Muscle layer of duodenum (tissue), 2 donors: Measurements from ENCODE around the gene ROPN1L.
A peak's percentile ranks its signal among the peaks of the same experiment; 100 is the strongest.

Source experiments
- H3K27ac ChIP-seq: one replicate; pipeline ENCODE4 v1.7.0; 2013; ENCODE audit warnings: mild to moderate bottlenecking, low read length
- H3K27me3 ChIP-seq: one replicate; pipeline ENCODE4 v1.7.0; 2013; ENCODE audit warnings: low read depth, mild to moderate bottlenecking, control low read depth, low read length
- H3K36me3 ChIP-seq, 2 donors: one replicate each; pipeline ENCODE4 v1.7.0; 2013; ENCODE audit warnings: low read length in 2 of 2, control low read depth in 1 of 2, mild to moderate bottlenecking in 1 of 2; ENCODE audit not compliant: insufficient read depth in 2 of 2, control insufficient read depth in 1 of 2
- H3K4me1 ChIP-seq, 2 donors: one replicate each; pipeline ENCODE4 v1.7.0; 2013; ENCODE audit warnings: low read length in 2 of 2, mild to moderate bottlenecking in 2 of 2, control low read depth in 1 of 2, moderate library complexity in 1 of 2; ENCODE audit not compliant: insufficient read depth in 2 of 2, control insufficient read depth in 1 of 2
- H3K4me3 ChIP-seq, 2 donors: one replicate each; pipeline ENCODE4 v1.7.0; 2013; ENCODE audit warnings: low read length in 2 of 2, low read depth in 1 of 2, mild to moderate bottlenecking in 1 of 2
- H3K9me3 ChIP-seq, 2 donors: one replicate each; pipeline ENCODE4 v1.7.0; 2013; ENCODE audit warnings: low read length in 2 of 2, control low read depth in 1 of 2, mild to moderate bottlenecking in 1 of 2; ENCODE audit not compliant: control insufficient read depth in 1 of 2
- donor health status: healthy.

The ROPN1L gene

DNA sequence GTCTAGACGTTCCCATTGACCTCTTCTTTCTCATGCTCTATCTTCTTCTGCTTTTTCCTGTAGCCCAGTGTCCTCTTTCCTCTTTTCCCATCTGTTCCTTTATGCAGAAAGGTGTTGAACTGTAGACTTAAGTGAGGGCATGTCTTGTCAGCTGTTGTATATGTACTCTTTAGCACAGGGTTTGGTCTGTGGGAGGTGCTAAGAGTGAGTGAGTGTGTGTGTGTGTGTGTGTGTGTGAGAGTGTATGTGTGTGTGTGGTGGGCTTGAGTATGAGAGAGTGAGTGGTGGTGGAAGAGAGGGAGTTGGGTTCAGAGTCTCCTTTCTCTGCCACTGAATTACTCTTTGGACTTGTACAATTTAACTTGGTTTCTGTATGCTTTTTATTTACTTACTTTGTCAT lies 10.3 kb upstream of the ROPN1L start:
- H3K36me3 ChIP-seq = peaks cover 58 to 71% of the 10 kb centered on the region in 2 donors
- H3K4me1 ChIP-seq = no peaks in the 10 kb centered on the region
- no peaks in the 10 kb centered on the region for H3K27me3 ChIP-seq
- H3K27ac ChIP-seq = no peak overlapping the region
- H3K9me3 ChIP-seq = no peaks in the 10 kb centered on the region
- no peak overlapping the region for H3K4me3 ChIP-seq

DNA sequence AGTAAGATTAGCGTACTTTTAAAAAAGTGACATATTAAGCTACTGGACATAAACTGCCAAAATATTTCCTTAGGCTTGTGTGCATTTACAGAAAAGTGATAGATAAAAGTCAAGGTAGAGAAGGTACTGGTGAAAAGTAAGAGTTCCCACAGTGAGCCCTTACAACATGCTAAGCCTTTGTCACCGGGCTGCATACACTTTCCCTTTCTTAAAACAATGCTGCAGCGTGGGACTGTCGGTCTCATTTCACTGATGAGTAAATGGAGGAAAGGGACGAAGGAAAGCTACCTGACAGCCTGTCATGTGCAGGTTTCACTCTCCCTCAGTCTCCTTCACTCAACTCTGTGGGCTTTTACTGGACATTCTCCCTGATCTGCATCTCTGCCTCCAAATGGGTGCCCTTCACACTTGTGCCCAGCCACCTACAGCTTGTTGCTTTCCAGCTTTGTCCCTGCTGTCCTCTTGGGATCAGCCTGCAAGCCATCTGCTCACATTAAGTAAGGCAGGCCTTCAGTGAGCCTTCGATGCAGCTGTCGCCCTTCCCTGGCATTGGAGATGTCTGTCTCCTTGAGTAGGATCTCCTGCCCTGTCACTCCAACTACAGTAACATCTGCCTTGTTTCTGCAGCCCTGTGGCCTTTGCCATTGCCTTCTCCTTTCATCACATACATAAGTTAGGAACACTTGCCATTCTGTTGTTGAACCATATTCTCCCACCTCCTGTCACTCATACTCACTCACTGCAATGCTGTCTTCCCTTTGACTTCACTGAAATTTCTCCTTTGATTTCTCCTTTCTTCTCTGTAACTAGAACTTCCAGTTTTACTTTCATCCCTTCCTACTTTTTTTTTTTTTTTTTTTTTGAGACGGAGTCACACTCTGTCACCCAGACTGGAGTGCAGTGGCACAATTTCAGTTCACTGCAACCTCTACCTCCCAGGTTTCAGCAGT lies 9.3 kb upstream of the ROPN1L start:
- Histone ChIP-seq H3K9me3 (no peaks in the 10 kb centered on the region), H3K4me3 (no peak overlapping the region), H3K27ac (no peak overlapping the region), H3K36me3 (peaks cover 49 to 62% of the 10 kb centered on the region in 2 donors), H3K27me3 (no peaks in the 10 kb centered on the region), H3K4me1 (no peaks in the 10 kb centered on the region)

DNA sequence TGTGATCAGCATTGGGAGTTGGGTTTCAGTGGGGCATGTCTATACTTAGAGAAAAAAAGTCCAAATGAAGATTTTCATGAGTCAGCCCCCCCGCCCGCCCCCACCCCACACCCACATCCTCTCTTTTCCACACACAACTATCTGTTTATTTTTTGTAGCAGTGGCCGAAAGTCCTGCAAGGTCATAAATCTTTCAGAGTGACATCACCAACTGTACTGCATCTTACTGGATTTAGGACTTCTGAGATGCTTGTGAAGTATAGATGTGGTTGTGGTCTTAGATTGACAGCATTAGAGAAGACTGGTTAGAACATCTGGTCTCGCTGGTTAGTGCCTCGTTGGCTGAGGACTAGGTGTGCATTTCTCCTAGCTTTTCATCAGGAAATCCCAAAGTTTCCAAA lies 7.3 kb upstream of the ROPN1L start:
- Histone ChIP-seq H3K9me3 (no peaks in the 10 kb centered on the region), H3K27ac (no peak overlapping the region), H3K4me1 (no peaks in the 10 kb centered on the region), H3K4me3 (no peak overlapping the region), H3K27me3 (no peaks in the 10 kb centered on the region), H3K36me3 (peaks cover 44 to 46% of the 10 kb centered on the region in 2 donors)

- Histone ChIP-seq H3K4me1 (peaks cover 6 to 11% of the 10 kb centered on the region in 2 donors), H3K4me3 (no peak overlapping the region), H3K36me3 (peaks cover 8 to 9% of the 10 kb centered on the region in 2 donors), H3K9me3 (no peaks in the 10 kb centered on the region), H3K27me3 (no peaks in the 10 kb centered on the region), H3K27ac (no peak overlapping the region)
These were observed 3.4 kb upstream of the ROPN1L start for GRCh38 chr5:10438301-10438700.

GRCh38 chr5:10439692-10440091 lies 2.0 kb upstream of the ROPN1L start:
- no peaks in the 10 kb centered on the region for H3K27me3 ChIP-seq
- no peaks in the 10 kb centered on the region for H3K36me3 ChIP-seq
- H3K4me1 ChIP-seq = peaks cover 6 to 11% of the 10 kb centered on the region in 2 donors
- H3K27ac ChIP-seq = no peak overlapping the region
- no peak overlapping the region for H3K4me3 ChIP-seq
- no peaks in the 10 kb centered on the region for H3K9me3 ChIP-seq

DNA sequence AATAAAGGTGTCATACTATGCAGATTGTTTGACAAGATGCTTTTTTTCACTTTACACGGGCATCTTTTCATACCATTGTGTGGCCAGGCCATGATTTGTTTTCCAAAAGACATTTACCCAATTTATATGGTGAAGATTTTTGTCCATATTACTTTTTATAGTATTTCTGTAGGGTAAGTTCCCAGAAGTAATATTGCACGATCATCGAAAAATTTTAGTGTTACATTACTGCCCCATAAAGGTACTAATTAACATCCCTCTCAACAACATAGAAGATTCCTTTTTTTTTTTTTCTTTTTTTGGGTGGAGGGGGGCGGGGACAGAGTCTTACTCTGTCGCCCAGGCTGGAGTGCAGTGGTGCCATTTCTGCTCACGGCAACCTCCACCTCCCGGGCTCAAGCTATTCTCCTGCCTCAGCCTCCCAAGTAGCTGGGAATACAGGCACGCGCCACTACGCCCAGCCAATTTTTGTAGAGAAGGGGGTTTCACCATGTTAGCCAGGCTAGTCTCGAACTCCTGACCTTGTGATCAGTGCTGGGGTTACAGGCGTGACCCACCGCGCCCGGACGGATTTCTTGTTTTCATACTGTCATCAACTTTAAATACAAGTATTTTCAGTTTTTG lies 1.2 kb upstream of the ROPN1L start:
- Histone ChIP-seq H3K4me3 (peak overlapping the region; percentile 72 to 73), H3K27ac (no peak overlapping the region), H3K27me3 (no peaks in the 10 kb centered on the region), H3K4me1 (peaks cover 6 to 11% of the 10 kb centered on the region in 2 donors), H3K9me3 (no peaks in the 10 kb centered on the region), H3K36me3 (no peaks in the 10 kb centered on the region)

DNA sequence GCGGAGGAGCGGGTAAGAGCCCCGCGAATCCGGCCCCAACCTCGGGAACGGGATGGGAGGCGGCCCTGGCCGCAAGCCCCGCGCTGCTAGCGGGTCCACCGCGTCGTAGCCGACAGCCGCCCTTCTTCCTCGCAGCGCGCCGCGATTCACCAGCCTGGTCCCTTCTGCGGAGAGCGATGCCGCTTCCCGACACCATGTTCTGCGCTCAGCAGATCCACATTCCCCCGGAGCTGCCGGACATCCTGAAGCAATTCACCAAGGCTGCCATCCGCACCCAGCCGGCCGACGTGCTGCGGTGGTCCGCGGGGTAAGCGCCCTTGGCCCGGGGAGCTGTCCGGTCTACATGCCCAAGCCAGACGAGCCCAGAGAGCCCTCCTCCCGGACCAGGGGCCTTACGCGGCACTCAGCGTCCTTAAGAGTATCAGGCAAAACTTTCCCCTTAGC lies 335 bp downstream of the ROPN1L start:
- H3K9me3 ChIP-seq = no peaks in the 10 kb centered on the region
- H3K4me1 ChIP-seq = peaks cover 6 to 11% of the 10 kb centered on the region in 2 donors
- H3K4me3 ChIP-seq = peak overlapping the region; percentile 72 to 73
- H3K27ac ChIP-seq = no peak overlapping the region
- no peaks in the 10 kb centered on the region for H3K27me3 ChIP-seq
- no peaks in the 10 kb centered on the region for H3K36me3 ChIP-seq

DNA sequence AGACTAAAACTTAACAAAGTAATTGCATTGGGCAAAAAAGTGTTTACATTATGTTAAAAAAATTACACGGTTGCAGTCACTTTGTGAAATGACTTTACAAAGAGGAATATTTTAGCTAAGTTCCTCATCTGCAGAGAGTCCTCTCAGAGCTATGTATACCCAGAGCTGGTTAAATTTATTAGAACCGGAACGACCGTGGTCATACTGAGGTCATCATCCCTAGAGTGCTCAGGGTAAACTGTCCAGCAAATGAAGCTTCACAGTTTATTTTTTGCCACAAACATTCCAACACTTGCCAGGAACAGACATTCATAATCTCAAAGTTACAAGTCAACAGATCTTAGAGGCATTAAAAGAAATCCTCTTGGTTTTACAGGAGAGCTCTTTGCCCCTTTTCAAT lies 897 bp downstream of the ROPN1L start:
- no peaks in the 10 kb centered on the region for H3K9me3 ChIP-seq
- peaks cover 6 to 11% of the 10 kb centered on the region in 2 donors for H3K4me1 ChIP-seq
- no peaks in the 10 kb centered on the region for H3K27me3 ChIP-seq
- H3K27ac ChIP-seq = no peak overlapping the region
- peak overlapping the region; percentile 72 to 73 for H3K4me3 ChIP-seq
- H3K36me3 ChIP-seq = no peaks in the 10 kb centered on the region

GRCh38 chr5:10445352-10445751 lies 3.7 kb downstream of the ROPN1L start:
- peaks cover 6 to 11% of the 10 kb centered on the region in 2 donors for H3K4me1 ChIP-seq
- no peak overlapping the region for H3K4me3 ChIP-seq
- H3K27ac ChIP-seq = no peak overlapping the region
- H3K36me3 ChIP-seq = no peaks in the 10 kb centered on the region
- no peaks in the 10 kb centered on the region for H3K27me3 ChIP-seq
- H3K9me3 ChIP-seq = no peaks in the 10 kb centered on the region

- Histone ChIP-seq H3K27me3 (no peaks in the 10 kb centered on the region), H3K27ac (no peak overlapping the region), H3K36me3 (no peaks in the 10 kb centered on the region), H3K4me1 (peaks cover 0 to 7% of the 10 kb centered on the region in 2 donors), H3K9me3 (no peaks in the 10 kb centered on the region), H3K4me3 (no peak overlapping the region)
These were observed 4.8 kb downstream of the ROPN1L start for GRCh38 chr5:10446490-10446889.

GRCh38 chr5:10447041-10447440 lies 5.4 kb downstream of the ROPN1L start:
- H3K27me3 ChIP-seq = no peaks in the 10 kb centered on the region
- H3K36me3 ChIP-seq = no peaks in the 10 kb centered on the region
- peaks cover 0 to 6% of the 10 kb centered on the region in 2 donors for H3K4me1 ChIP-seq
- no peak overlapping the region for H3K4me3 ChIP-seq
- no peaks in the 10 kb centered on the region for H3K9me3 ChIP-seq
- H3K27ac ChIP-seq = no peak overlapping the region
